Neutrophil (primary cell): ENCODE results near the gene PAK4.
A peak's percentile ranks its signal among the peaks of the same experiment; 100 is the strongest.

Source experiments
- H3K27ac ChIP-seq: fragments of 200-600 bp; sonication (generic); 2 replicates; pipeline ENCODE4 v1.5.1; 2016; ENCODE audit warnings: mild to moderate bottlenecking, moderate library complexity
- H3K27me3 ChIP-seq: fragments of 200-600 bp; sonication (generic); 2 replicates; pipeline ENCODE4 v1.6.0; 2016; ENCODE audit warnings: mild to moderate bottlenecking
- H3K36me3 ChIP-seq: fragments of 200-600 bp; sonication (generic); 2 replicates; pipeline ENCODE4 v1.5.1; 2017
- H3K4me1 ChIP-seq, 2 experiments: fragments of 200-600 bp in 1 of 2; sonication (generic) in 1 of 2; 1 replicate in 1 of 2; 2 replicates in 1 of 2; pipeline versions ENCODE4 v1.5.1 to v1.6.1; 2013 to 2016; ENCODE audit warnings: low read depth in 1 of 2, low read length in 1 of 2, mild to moderate bottlenecking in 1 of 2, moderate library complexity in 1 of 2; ENCODE audit not compliant: control insufficient read depth in 1 of 2, insufficient read depth in 1 of 2
- H3K4me3 ChIP-seq, 2 experiments: fragments of 200-600 bp in 1 of 2; sonication (generic) in 1 of 2; 1 replicate in 1 of 2; 2 replicates in 1 of 2; pipeline ENCODE4 v1.5.1; 2013 to 2016; ENCODE audit warnings: low read depth in 1 of 2, low read length in 1 of 2, mild to moderate bottlenecking in 1 of 2, moderate library complexity in 1 of 2
- H3K9me3 ChIP-seq: fragments of 200-600 bp; sonication (generic); 2 replicates; pipeline ENCODE4 v1.5.1; 2016
- CTCF ChIP-seq: fragments of 200-600 bp; sonication (generic); IDR thresholded peaks from 2 replicates; pipeline ENCODE4 v1.5.1; 2016; ENCODE audit warnings: antibody characterized with exemption

The PAK4 gene

GRCh38 chr19:39182174-39182505 is 56.6 kb downstream of the PAK4 start:
- H3K27me3 ChIP-seq, result no peaks in the 10 kb centered on the region
- no peak overlapping the region for H3K4me3 ChIP-seq
- no peak overlapping the region for H3K27ac ChIP-seq
- no peaks in the 10 kb centered on the region for H3K4me1 ChIP-seq
- H3K36me3 ChIP-seq, result peaks cover 28% of the 10 kb centered on the region
- TF ChIP-seq CTCF, result no peak
- no peaks in the 10 kb centered on the region for H3K9me3 ChIP-seq

GRCh38 chr19:39183104-39183503 is 57.5 kb downstream of the PAK4 start:
- no peak overlapping the region for H3K4me3 ChIP-seq
- H3K4me1 ChIP-seq, result no peaks in the 10 kb centered on the region
- no peak overlapping the region for H3K27ac ChIP-seq
- H3K9me3 ChIP-seq, result no peaks in the 10 kb centered on the region
- H3K36me3 ChIP-seq, result peaks cover 19% of the 10 kb centered on the region
- H3K27me3 ChIP-seq, result no peaks in the 10 kb centered on the region
- no peak for TF ChIP-seq CTCF

GRCh38 chr19:39186391-39186790 is 60.8 kb downstream of the PAK4 start:
- Histone ChIP-seq H3K27ac (no peak overlapping the region), H3K4me3 (no peak overlapping the region), H3K27me3 (peaks cover 12% of the 10 kb centered on the region), H3K4me1 (no peaks in the 10 kb centered on the region), H3K9me3 (no peaks in the 10 kb centered on the region), H3K36me3 (no peaks in the 10 kb centered on the region)
- TF ChIP-seq CTCF, result no peak

- TF ChIP-seq CTCF, result peak; percentile 3
- Histone ChIP-seq H3K4me1 (no peaks in the 10 kb centered on the region), H3K4me3 (no peak overlapping the region), H3K27ac (no peak overlapping the region), H3K27me3 (peaks cover 12% of the 10 kb centered on the region), H3K36me3 (no peaks in the 10 kb centered on the region), H3K9me3 (no peaks in the 10 kb centered on the region)
Measured at GRCh38 chr19:39187552-39187943, 62.0 kb downstream of the PAK4 start.

GRCh38 chr19:39188960-39189359 is 63.4 kb downstream of the PAK4 start:
- no peak for TF ChIP-seq CTCF
- Histone ChIP-seq H3K4me1 (no peaks in the 10 kb centered on the region), H3K27ac (no peak overlapping the region), H3K4me3 (no peak overlapping the region), H3K9me3 (no peaks in the 10 kb centered on the region), H3K36me3 (no peaks in the 10 kb centered on the region), H3K27me3 (peaks cover 21% of the 10 kb centered on the region)

- no peak for TF ChIP-seq CTCF
- H3K27ac ChIP-seq, result no peak overlapping the region
- no peaks in the 10 kb centered on the region for H3K4me1 ChIP-seq
- no peaks in the 10 kb centered on the region for H3K36me3 ChIP-seq
- no peaks in the 10 kb centered on the region for H3K9me3 ChIP-seq
- H3K4me3 ChIP-seq, result no peak overlapping the region
- H3K27me3 ChIP-seq, result peaks cover 39% of the 10 kb centered on the region
Measured at GRCh38 chr19:39190768-39191167, 65.2 kb downstream of the PAK4 start.
